GM19238 (cell line): ENCODE data around the gene IFRD2.
A peak's percentile ranks its signal among the peaks of the same experiment; 100 is the strongest.

Source experiments
- DNase-seq: peaks from one replicate; pipeline ENCODE4 v3.0.0; 2011; ENCODE audit warnings: low spot score; ENCODE audit not compliant: insufficient read length

IFRD2 gene, protein sequence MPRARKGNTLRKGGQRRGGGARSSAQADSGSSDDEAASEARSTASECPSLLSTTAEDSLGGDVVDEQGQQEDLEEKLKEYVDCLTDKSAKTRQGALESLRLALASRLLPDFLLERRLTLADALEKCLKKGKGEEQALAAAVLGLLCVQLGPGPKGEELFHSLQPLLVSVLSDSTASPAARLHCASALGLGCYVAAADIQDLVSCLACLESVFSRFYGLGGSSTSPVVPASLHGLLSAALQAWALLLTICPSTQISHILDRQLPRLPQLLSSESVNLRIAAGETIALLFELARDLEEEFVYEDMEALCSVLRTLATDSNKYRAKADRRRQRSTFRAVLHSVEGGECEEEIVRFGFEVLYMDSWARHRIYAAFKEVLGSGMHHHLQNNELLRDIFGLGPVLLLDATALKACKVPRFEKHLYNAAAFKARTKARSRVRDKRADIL

DNA sequence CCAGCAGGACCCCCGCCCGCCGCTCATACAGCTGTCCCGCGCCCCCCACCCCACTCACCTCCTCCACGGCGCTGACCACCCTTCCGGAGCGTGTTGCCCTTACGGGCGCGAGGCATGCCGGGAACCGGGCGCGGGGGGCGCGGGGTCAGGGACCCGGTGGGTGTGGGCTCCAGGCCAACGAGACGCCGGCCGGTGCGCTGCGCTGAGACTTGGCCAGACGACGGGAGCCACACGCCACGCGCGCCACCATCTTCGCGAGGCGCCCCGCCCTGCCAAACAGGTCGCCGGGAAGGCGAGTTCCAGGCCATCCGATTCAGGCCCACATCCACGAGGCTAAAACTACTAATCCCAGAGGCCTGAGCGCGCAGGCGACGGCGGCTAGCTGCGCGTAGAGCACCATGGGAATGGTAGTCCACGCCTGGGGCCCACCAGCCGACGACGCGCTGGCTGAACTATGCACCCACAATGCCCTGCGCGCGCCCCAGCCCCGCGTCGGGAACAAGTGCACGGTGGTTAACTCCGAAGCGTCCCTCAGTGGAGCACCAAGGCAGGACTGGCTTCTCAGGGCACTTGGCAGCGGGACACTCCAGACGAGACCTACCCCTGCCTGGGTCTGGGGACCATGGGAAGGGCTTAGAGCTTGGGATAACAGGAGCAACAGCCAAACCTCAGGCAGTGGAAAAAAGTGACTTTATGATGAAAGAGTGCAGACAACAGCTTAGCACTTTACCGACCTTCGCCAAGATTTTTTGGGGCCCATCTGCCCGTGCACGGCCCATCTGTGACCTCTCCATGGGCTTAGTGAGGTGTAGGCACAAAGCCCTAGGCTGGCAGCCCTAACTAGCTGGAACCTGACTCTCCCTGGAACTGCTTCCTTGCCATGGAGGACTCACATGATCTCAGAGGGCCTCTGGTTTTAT, at the start of gene IFRD2:
TSS of gene IFRD2 (minus strand) at position 271 of the 920 bp plus-strand sequence. CDS start at position 116, 155 bp downstream.
- DNase-seq: peak; percentile 95

DNA sequence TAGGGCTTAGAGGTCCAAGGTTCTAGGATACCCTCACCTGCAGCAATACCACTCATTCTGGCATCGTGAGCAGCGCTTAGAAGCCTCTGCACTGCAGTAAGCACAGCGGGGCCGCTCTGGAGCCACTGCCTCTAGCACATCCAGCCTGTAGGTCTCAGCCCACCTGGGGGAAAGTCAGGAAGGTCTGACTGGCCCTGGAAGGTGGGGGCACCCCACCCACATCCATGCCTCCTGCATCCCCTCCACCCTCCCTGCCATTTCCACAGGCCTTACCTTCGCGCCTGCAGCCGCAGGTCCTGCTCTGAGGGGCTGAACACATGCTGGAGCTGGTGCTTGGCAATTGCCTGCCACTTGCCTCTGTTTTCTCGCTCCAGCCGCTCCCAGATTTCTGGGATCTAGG, 49.3 kb upstream of the IFRD2 start:
- DNase-seq: no peak

DNA sequence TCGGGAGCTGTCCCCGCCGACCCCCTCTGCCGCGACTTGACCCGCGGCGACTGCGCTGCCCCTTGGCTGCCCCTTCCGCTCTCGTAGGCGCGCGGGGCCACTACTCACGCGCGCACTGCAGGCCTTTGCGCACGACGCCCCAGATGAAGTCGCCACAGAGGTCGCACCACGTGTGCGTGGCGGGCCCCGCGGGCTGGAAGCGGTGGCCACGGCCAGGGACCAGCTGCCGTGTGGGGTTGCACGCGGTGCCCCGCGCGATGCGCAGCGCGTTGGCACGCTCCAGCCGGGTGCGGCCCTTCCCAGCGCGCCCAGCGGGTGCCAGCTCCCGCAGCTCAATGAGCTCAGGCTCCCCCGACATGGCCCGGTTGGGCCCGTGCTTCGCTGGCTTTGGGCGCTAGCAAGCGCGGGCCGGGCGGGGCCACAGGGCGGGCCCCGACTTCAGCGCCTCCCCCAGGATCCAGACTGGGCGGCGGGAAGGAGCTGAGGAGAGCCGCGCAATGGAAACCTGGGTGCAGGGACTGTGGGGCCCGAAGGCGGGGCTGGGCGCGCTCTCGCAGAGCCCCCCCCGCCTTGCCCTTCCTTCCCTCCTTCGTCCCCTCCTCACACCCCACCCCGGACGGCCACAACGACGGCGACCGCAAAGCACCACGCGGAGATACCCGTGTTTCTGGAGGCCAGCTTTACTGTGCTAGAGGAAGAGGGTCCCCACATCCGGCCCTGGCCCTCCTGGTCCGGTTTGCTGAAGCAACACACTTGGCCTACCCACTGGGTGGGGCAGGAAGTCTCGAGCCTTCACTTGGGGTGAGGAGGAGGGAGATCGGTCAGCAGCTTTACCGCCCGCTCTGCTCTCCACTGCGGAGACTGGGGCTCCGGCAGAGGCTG, 48.5 kb upstream of the IFRD2 start, which contains the start of gene RASSF1:
TSS of gene RASSF1 (minus strand) at position 389 of the 882 bp plus-strand sequence. CDS start at position 358, 31 bp downstream.
- peak; percentile 80 for DNase-seq

DNA sequence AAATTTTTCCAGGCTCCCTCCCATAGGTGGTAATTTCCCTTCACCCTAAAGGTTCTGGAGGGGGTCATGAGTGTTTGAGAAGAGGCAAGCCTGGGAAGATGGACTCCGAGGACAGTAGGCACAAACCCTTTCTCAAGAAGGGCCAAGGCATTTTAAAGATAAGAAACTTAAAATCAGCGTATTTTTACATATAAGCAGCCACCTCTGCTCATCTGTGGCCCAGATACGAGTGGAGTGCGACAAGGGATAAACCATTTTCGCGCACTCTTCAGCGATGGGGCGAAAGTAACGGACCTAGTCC, 47.9 kb upstream of the IFRD2 start:
- no peak for DNase-seq

DNA sequence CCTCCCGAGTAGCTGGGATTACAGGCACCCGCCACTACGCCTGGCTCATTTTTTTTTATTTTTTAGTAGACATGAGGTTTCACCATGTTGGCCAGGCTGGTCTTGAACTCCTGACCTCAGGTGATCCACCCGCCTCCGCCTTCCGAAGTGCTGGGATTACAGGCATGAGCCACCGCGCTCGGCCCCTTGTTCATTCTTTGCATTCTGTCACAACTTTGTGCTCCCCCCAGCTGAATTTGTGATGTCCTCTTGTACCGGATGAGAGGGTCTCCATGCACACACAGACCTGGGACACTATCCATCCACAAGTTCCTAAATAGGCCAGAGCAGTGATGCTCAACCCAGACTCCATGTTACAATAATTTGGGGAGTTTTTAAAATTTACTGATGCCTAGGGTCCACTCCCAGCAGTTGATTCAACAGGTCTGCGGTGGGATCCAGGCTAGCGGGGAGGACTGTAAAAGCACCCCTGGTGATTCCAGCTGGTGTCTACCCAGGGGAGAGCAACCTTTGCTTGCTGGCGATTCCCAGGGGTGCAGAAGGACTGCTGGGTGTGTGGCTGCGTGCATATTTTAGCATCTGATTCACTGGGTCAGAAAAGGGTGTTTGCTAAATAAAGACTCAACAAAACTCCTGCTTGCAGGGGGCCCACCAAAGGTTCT, 47.4 kb upstream of the IFRD2 start:
- no peak for DNase-seq

DNA sequence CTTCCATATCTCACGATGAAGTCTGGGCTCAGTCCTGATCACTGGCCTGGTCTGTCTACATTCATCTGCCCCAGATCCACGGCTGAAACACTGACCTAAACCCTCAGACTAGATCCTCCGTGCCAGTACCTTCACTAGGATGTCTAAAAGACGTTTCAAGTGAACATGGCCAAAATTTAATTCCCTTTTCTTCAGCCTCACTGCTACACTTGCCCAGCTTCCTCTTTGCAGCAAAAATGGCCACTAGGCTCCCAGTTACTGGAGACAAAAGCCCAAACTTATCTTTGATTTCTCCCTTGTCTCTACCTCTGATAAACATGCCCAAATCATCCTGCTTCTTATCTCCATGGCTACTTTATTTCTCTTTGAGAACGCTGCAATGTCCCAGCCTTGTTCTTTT, 46.7 kb upstream of the IFRD2 start:
- DNase-seq: no peak

DNA sequence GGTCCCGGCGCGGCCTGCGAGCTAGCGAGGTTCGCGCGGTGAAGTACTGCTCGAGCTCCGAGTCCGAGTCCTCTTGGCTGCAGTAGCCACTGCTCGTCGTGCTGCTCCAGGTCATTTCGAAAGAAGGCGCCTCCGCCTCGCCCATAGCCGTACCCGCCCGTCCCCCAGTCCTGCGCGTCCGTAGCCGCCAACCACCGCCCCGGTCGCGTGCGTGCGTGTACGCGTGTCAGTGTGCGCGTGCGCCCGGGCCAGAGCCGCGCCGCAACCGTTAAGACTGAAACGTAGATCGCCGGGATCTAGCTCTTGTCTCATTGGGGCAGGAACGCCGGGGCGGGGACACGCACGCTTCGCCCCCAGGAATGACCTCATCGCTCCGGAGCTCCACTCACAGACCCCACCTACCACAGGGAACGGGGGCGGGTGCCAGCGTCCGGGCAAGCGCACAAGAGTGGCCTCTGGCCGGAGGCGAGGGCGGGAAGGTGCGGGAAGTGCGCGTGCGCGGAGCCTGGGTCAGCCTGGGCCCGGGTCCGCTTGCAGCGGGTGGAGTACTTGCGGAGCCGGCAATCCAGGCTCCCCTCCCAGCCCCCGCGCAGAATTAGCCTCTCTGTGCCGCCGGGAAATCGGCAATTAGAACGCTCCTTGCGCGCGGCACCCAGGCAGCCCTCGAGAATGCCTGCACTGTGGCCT, 45.1 kb upstream of the IFRD2 start:
- peak; percentile 96 for DNase-seq

DNA sequence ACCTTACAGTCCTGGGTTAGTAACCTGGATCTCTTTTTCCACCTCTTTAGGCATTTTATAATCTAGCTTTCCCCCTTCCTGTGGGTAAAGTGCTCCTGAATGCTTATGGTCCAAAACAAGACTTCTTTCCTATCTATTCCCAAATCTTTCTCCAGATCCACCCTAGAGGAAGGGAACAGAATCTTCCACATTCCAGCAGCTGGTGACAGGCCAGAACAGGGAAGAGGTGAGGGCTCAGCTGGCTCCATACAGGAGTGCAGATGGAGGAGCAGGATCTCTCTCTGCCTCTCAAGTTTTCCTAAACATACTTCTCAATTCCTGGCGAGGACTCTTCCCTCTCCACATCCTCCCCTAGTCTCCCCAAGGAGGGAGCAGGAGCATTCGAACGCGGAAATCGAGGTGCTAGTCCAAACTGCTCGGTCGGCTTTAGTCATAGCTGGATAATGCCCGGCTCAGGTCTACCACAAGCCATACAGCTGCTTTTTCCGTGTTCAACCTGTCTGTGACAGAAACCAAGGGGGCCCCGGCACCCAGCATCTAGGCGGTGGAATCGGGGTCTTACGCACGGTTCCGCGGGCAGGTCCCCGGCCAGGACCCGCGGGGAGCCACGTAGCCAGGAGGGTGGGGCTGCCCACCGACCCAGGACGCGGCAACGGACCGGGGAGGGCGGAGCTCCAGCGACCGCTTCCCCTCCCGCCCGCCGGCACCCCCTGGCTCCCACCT, 44.4 kb upstream of the IFRD2 start:
- no peak for DNase-seq

DNA sequence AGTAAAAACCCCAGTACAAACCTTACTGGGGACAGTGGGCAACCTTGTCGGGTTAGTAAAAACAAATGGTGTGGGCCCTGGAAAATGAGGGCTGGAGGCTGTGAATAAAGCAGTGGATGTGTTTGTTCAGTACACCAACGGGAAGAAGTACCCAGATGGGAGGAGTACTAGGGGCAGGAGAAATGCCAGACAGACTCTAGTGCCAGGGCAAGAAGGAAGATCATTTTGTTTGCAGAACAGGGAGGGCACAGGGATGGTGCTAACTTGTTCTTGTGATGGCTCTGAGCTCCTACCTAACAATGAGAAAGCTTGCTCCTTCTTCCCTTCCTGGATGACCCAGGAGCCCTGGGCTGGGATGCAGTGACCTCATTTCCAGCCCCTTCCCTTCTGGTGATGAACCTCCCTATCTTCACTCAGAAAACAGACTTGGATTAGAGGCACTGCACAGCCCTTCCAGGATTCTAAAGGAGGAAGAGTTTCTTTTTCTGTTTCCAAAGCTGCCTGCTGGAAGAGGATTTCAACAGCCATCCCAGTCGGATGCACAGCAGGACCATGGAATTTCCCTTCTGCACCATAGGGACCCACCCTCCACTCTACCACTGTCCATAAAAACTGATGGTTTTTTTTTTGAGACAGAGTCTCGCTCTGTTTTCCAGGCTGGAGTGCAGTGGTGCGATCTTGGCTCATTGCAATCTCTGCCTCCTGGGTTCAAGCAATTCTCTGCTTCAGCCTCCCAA, 42.3 kb upstream of the IFRD2 start:
- no peak for DNase-seq

DNA sequence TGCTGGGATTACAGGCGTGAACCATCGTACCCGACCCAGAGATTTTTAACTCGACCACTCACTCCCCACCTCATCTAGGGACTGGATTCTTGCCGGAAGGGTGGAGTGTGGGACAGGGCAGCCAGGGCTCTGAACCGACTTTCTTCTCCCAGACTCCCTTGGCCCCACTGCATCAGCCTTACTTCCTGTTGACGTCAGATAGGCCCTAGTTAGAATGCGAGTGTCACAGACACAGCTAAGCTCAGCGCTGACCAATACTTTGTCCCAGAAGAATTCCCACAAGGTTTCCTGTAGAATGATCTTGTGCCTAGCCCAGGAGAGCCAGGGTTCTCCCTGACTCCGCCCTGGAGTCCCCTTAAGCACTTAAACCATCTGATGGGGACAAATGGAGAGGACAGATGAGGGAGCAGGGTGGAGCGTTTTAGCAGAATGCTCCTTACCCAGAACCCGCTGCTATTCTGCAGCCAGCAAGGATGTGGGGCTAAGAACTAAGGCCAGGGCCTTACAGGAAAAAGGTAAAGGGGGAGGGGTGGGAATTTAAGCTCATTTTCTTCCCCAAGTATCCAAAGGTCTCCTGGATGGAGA, 41.6 kb upstream of the IFRD2 start:
- no peak for DNase-seq

DNA sequence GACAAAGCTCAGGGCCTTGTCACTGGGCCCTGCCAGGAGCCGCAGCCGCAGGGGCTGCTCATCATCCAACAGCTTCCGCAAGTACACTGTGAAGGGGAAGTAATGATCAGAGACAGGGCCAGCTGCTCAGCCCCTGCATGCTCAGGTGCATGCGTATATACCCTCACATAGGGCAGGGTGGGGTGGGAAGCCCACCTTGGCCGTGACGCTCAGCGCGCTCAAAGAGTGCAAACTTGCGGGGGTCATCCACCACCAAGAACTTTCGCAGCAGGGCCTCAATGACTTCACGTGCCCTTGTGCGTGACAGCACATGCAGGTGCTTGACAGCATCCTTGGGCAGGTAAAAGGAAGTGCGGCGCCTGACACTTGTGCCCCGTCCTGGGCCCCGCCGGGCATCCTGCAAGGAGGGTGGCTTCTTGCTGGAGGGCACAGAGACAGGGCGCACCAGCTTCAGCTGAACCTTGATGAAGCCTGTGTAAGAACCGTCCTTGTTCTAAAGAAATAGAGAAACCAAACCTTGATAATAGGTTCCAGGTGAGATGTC, 39.2 kb upstream of the IFRD2 start:
- no peak for DNase-seq

DNA sequence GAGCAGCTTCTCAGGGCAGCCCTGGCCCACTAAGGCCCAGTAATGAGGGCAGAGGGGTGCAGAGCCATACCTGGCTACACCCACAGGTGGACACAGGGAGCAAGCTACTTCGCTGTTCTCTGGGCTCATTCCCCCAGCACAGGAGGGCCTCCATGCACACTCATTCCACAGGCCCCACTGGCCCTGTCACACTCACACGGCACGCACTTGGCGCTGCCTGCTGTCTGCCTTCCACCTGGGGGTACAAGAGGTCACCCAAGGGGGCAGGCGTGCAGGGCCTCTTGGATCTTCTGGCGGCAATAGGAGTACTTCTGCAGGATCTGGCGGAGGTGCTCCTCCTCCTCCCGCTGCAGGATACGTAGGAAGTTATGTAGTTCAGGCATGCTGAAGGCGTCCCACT, 38.1 kb upstream of the IFRD2 start:
- no peak for DNase-seq

DNA sequence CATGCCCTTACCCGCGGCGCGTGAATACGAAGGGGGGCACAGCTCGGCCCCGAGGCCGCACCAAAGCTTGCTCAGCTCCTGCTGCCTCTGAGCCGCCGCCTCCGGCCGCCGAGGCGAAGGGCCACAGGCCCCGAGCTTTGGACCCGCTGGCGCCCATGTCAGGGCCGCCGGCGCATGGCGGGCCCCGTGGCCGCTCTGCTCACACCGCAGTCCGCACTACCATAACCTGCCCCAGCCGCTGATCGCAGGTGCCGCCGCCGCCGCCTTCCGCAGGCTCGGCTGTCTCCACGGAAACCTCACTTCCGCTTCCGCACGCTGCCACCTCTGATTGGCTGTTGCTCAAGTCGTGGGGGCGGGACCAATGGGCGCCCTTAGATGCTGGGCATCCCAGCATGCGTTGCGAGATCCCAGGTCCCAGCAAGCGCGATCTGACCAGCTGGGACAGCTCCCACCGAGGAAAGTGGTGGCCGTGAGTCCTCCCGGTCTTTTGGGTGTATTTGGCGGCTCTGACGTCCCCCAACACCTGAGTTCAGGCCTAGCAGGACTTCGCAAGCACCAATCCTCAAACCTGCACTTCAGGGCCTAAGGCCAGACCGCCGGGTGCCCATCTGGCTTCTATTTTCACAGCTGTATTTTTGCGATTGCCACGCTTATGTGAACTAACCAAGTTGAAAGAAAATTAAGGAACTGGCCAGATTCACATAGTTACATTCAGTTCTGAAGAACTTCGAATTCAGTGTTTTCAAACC, 35.9 kb upstream of the IFRD2 start, which contains the start of gene TUSC2:
TSS of gene TUSC2 (minus strand) at position 281 of the 749 bp plus-strand sequence. CDS start at position 157, 124 bp downstream.
- peak; percentile 96 for DNase-seq

DNA sequence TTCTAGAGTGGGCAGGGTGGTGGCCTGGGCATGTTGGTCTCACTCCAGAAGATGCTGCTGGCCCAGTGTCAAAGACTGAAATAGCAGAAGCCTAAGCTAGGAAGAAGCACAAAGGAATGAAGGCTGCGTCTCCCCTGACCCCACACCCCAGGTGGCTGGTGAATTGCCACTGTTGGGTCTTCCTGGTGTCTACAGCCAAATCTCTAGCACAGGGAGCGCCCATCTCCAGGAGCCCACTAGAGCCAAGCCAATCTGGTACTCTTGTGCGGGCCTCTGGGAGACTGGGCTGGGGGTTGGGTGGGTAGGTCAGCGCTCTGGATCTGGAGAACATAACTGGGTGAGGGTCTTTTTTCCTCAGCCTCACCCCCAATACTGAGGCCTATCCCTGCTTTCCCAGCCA, 34.9 kb upstream of the IFRD2 start:
- DNase-seq: no peak

DNA sequence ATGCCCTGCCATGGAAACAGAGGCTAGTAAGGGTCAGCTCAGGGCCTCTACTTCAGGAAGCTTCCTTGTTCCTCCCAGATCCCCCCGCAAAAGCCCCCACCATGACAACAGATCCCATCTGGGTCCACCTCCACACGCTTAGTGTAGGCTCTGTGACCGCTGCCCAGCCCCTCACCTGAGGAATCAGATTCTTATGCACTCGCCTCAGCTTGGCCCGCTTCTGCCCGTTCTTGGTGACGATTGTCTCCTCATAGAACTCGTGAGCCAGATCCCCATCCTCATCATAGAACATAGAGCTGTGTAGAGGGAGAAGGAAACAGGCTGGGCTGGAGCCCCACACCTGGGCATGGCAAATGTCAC, 33.9 kb upstream of the IFRD2 start:
- DNase-seq: no peak

DNA sequence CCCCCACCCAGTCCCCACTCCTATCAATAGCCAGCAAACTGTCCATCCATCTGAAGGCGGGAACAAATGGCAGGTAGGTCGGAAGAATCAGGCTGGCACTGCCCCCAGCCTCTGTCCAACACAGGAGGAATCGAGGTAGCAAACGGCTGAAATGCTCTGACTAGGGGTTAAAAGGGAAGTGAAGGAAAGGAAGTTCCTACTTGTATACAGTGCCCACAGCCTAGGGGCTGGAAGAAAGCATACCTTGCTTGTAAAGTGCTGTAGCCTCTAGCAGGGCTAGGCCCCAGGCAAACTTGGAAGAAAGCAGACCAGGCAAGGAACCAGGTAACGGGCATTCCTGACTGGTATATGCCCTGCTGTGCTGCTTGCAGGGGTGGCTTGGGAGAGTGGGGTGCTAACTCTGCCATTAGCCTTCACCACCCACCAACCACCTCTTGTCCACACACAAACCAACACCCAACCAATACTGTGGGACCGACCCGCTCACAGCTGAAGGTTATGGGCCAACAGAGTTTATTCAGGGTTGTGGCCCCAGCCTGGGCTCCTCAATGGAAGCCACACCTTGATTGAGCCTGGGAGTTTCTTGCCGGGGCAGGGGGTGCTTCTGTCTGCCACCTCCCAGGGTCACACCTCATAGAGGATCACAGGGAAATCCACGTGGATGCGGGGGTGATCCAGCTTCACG, 33.4 kb upstream of the IFRD2 start:
- no peak for DNase-seq

DNA sequence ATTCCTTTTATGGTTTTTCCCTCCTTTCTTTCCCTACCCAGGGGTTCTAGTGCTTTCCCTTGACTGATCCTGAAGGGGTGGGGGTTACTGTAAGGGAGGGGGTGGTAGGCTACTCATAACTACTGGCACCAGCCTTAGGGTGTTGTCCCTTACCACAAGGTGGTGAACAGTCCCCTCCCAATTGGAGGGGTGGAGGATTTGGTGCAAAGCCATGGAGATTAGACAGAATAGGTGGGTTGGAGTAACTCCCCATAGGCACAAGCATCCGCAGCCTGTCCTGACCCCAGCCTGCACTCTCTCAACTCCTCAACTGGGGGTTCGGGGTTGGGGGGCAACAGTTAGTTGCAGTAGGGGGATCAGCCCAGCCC, 32.9 kb upstream of the IFRD2 start:
- DNase-seq: no peak
